Panc1 (cell line): ENCODE measurements around the gene MARCHF6.
"Not testable (repeated sequence)": the region's sequence is repeated elsewhere in the genome, so short reads cannot be mapped to it uniquely, and the experiment has no call there.

Experiments used
- POLR2AphosphoS5 ChIP-seq: IDR thresholded peaks from 2 replicates; pipeline ENCODE4 v1.6.1; 2012; ENCODE audit warnings: mild to moderate bottlenecking, low read depth, low read length, moderate library complexity
- SIN3A ChIP-seq: IDR thresholded peaks from 2 replicates; pipeline ENCODE4 v1.6.1; 2012; ENCODE audit warnings: low read depth, mild to moderate bottlenecking, low read length, moderate library complexity, borderline replicate concordance; ENCODE audit not compliant: insufficient read depth
- TCF7L2 ChIP-seq: IDR thresholded peaks from 2 replicates; pipeline ENCODE4 v1.6.1; 2011; ENCODE audit warnings: mild to moderate bottlenecking, low read depth, low read length, inconsistent platforms
- TF ChIP-seq, protein P1 (sequence below): fragments of 450-650 bp; IDR thresholded peaks from 2 replicates; pipeline ENCODE4 v1.5.1; 2017; ENCODE audit warnings: mild to moderate bottlenecking
- TF ChIP-seq, protein P2 (sequence below), 2 experiments: IDR thresholded peaks; 2 replicates each; pipeline ENCODE4 v1.6.1; 2011 to 2012; ENCODE audit warnings: low read depth in 2 of 2, control low read depth in 1 of 2, low read length in 1 of 2, mild to moderate bottlenecking in 1 of 2, moderate library complexity in 1 of 2; ENCODE audit not compliant: insufficient read depth in 1 of 2

DNA sequence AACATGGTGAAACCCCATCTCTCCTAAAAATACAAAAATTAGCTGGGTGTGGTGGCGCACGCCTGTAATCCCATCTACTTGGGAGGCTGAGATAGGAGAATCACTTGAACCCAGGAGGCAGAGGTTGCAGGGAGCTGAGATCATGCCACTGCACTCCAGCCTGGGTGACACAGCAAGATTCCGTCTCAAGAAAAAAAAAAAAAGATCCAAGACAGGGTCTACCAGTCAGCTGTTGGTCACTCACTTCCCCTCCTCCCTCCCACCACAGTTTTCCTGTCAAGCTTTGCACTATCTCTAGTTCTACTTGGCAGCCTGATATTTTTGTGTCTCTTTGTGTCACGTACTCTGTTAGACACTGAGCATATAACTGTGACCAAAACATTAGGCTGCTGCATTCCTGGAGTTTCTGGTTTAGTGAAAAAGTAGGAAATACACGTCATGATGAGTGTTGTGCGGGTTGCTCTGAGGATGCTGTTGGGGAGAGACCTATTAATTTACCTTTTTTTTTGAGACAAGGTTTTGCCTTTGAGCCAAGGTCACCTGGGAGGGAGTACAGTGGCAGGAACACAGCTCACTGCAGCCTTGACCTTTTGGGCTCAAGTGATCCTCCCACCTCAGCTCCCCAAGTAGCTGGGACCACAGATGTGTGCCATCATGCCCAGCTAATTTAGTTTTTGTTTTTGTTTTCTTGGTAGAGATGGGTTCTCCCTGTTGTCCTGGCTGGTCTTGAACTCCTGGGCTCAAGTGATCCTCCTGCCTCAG is 39.3 kb downstream of the MARCHF6 start:
- not testable (repeated sequence) for TF ChIP-seq POLR2AphosphoS5, SIN3A, TCF7L2
- TF ChIP-seq, protein P1, sequence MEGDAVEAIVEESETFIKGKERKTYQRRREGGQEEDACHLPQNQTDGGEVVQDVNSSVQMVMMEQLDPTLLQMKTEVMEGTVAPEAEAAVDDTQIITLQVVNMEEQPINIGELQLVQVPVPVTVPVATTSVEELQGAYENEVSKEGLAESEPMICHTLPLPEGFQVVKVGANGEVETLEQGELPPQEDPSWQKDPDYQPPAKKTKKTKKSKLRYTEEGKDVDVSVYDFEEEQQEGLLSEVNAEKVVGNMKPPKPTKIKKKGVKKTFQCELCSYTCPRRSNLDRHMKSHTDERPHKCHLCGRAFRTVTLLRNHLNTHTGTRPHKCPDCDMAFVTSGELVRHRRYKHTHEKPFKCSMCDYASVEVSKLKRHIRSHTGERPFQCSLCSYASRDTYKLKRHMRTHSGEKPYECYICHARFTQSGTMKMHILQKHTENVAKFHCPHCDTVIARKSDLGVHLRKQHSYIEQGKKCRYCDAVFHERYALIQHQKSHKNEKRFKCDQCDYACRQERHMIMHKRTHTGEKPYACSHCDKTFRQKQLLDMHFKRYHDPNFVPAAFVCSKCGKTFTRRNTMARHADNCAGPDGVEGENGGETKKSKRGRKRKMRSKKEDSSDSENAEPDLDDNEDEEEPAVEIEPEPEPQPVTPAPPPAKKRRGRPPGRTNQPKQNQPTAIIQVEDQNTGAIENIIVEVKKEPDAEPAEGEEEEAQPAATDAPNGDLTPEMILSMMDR, result not testable (repeated sequence)
- TF ChIP-seq, protein P2, sequence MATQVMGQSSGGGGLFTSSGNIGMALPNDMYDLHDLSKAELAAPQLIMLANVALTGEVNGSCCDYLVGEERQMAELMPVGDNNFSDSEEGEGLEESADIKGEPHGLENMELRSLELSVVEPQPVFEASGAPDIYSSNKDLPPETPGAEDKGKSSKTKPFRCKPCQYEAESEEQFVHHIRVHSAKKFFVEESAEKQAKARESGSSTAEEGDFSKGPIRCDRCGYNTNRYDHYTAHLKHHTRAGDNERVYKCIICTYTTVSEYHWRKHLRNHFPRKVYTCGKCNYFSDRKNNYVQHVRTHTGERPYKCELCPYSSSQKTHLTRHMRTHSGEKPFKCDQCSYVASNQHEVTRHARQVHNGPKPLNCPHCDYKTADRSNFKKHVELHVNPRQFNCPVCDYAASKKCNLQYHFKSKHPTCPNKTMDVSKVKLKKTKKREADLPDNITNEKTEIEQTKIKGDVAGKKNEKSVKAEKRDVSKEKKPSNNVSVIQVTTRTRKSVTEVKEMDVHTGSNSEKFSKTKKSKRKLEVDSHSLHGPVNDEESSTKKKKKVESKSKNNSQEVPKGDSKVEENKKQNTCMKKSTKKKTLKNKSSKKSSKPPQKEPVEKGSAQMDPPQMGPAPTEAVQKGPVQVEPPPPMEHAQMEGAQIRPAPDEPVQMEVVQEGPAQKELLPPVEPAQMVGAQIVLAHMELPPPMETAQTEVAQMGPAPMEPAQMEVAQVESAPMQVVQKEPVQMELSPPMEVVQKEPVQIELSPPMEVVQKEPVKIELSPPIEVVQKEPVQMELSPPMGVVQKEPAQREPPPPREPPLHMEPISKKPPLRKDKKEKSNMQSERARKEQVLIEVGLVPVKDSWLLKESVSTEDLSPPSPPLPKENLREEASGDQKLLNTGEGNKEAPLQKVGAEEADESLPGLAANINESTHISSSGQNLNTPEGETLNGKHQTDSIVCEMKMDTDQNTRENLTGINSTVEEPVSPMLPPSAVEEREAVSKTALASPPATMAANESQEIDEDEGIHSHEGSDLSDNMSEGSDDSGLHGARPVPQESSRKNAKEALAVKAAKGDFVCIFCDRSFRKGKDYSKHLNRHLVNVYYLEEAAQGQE (IDR thresholded peaks at IDR 0.05; ENCODE audit: insufficient read depth in 1 of 2, low read depth in 2 of 2, low read length in 1 of 2), result not testable (repeated sequence)
